ENCODE measurements around the gene TYSND1. TPM values are rescaled to one million over a fixed set of nuclear protein-coding genes. Genes with fewer than 3 reads are reported as not detected.
"Not testable (repeated sequence)": the region's sequence is repeated elsewhere in the genome, so short reads cannot be mapped to it uniquely, and the experiment has no call there.

Gene TYSND1
- total RNA-seq, 4 donors from 2014 or later, result 6.9 to 13.4 (median 11.4) TPM

DNA sequence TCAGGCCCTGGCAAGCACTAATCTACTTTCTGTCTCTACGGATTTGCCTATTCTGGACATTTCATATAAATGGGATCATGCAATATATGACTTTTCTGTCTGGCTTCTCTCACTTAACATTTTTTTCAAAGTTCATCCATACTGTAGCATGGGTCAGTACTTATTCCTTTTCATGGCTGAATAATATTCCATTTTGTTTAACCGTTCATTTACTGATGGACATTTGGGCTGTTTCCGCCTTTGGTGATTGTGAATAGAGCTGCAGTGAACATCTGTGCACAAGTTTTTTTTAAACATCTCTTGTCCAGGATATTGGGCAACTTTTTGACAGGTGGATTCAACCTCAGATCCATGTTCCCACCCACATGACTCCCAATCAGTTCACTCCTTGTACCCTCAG, 44.8 kb downstream of the TYSND1 start:
- WGBS, 2 donors (ENCODE audit: low coverage in 1 of 2), result 62 to 80% methylated on average over 1 to 3 of the region's 3 CpGs

GRCh38 chr10:70101068-70101562, 45.4 kb downstream of the TYSND1 start:
- H3K4me3 ChIP-seq, H3K9me3 ChIP-seq, H3K27ac ChIP-seq, ATAC-seq, H3K27me3 ChIP-seq, H3K4me1 ChIP-seq: not testable (repeated sequence)
- WGBS, 2 donors (ENCODE audit: low coverage in 1 of 2), result 77 to 85% methylated on average over 4 to 8 of the region's 11 CpGs
- H3K36me3 ChIP-seq, result peaks cover 0 to 71% of the 10 kb centered on the region in 2 donors

More for the DNA sequence above, 44.8 kb downstream of the TYSND1 start:
- Histone ChIP-seq H3K27me3 (no peaks in the 10 kb centered on the region), H3K4me1 (no peaks in the 10 kb centered on the region), H3K4me3 (no peak overlapping the region), H3K9me3 (no peaks in the 10 kb centered on the region), H3K27ac (no peak overlapping the region), H3K36me3 (peaks cover 0 to 67% of the 10 kb centered on the region in 2 donors)
- ATAC-seq, result no peak
- TF ChIP-seq POLR2AphosphoS5 (IDR thresholded peaks at IDR 0.05), result no peak
- TF ChIP-seq POLR2A (IDR thresholded peaks at IDR 0.05), result no peak
- TF ChIP-seq CTCF (IDR thresholded peaks at IDR 0.05), result no peak
- no peak for TF ChIP-seq EP300 (IDR thresholded peaks at IDR 0.05)

- Histone ChIP-seq H3K4me1 (no peaks in the 10 kb centered on the region), H3K27ac (no peak overlapping the region), H3K27me3 (no peaks in the 10 kb centered on the region), H3K36me3 (peaks cover 0 to 95% of the 10 kb centered on the region in 2 donors), H3K4me3 (no peak overlapping the region), H3K9me3 (no peaks in the 10 kb centered on the region)
- no peak for ATAC-seq
- 90 to 95% methylated on average over 3 of the region's 3 CpGs for WGBS, 2 donors (ENCODE audit: low coverage in 1 of 2)
- TF ChIP-seq EP300 (IDR thresholded peaks at IDR 0.05) (no peak), POLR2AphosphoS5 (IDR thresholded peaks at IDR 0.05) (no peak), POLR2A (IDR thresholded peaks at IDR 0.05) (no peak), CTCF (IDR thresholded peaks at IDR 0.05) (no peak)
Measured at GRCh38 chr10:70098271-70098670, 48.2 kb downstream of the TYSND1 start.

DNA sequence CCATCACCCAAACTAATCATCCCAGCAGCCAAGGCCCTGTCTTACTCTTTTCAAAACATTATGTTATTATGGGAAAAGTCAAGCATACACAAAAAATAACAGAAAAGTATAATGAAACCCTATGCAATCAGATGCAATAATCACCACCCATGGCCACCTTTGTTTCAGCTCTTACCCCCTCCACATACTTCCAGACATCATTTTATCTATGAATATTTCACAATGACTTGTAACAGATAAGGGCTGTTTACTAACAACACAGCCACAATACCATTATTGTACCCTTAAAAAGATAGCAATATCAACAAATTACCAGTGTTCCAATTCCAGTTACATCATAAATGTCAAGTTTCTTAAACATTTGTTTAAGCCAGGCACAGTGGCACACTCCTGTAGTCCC, 49.0 kb downstream of the TYSND1 start:
- ATAC-seq, result no peak
- H3K36me3 ChIP-seq, result peaks cover 0 to 99% of the 10 kb centered on the region in 2 donors

DNA sequence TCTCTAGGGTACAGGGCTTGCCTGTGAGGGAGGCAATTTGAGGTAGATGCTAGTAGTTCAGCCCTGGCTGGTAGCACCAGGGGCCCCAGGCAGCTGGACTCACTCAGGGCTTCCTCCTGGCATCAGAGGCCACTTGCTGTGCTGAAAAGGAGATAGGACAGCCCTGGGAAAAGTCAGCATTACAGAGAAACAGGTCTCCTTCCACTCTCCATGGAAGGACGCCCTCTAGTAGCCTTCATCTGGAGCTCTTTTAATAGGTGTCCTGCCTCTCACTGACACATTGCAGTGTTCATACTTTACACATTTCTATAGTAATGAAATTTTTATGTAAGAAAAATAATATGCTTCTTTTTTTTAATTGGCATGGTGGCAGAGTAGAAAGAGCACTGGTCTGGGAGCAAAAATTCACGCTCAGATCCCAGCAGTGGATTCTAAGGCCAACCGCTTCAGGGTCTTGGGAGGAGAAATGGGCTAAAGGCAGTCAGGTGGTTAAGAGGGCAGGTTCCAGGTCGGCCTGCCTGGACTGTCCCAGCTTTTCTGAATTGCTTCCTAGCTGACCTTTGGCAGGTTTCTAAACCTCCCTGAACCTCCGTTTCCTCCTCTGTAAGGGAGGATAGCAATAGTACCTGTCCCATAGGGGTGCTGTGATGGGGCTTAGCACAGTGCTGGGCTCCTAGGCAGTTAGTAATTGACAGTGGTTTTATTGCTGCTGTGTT, 49.6 kb downstream of the TYSND1 start:
- Histone ChIP-seq H3K4me1 (no peaks in the 10 kb centered on the region), H3K9me3 (no peaks in the 10 kb centered on the region), H3K4me3 (no peak overlapping the region), H3K36me3 (peaks cover 0 to 99% of the 10 kb centered on the region in 2 donors), H3K27ac (no peak overlapping the region), H3K27me3 (no peaks in the 10 kb centered on the region)
- ATAC-seq, result no peak
- no peak for TF ChIP-seq POLR2AphosphoS5 (IDR thresholded peaks at IDR 0.05)
- no peak for TF ChIP-seq EP300 (IDR thresholded peaks at IDR 0.05)
- TF ChIP-seq CTCF (IDR thresholded peaks at IDR 0.05), result no peak
- no peak for TF ChIP-seq POLR2A (IDR thresholded peaks at IDR 0.05)
- 88% methylated on average over 3 of the region's 5 CpGs; no CpG with 5 or more reads in 1 of the 2 donors for WGBS, 2 donors (ENCODE audit: low coverage in 1 of 2)

More for the DNA sequence above, 49.0 kb downstream of the TYSND1 start:
- TF ChIP-seq EP300 (IDR thresholded peaks at IDR 0.05) (no peak), POLR2A (IDR thresholded peaks at IDR 0.05) (no peak), CTCF (IDR thresholded peaks at IDR 0.05) (no peak), POLR2AphosphoS5 (IDR thresholded peaks at IDR 0.05) (no peak)
- Histone ChIP-seq H3K4me3 (no peak overlapping the region), H3K4me1 (no peaks in the 10 kb centered on the region), H3K9me3 (no peaks in the 10 kb centered on the region), H3K27ac (no peak overlapping the region), H3K27me3 (no peaks in the 10 kb centered on the region)
